ENCODE results near the gene DMD.

DMD gene

DNA sequence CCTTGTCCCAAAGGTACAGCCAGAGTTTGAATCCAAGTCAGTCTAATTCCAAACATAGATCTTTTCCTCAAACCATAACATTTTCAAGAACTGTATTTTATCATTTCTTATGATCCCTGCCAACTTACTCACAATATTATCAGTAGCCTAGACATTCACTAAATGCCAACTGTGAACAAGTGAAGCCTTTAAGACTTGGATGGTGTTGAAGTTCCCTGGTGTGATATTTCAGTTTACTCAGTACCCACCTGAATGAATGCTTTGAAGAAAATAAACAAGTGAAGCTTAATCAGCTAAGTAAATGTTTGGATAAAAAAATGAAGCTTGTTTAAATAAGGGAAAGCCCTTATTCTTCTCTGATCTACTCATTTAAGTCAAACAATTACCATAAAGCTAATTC, 1028.3 kb downstream of the DMD start:
- TF ChIP-seq TAF1 (IDR thresholded peaks at IDR 0.05; ENCODE audit: borderline replicate concordance, low read depth, low read length) = no peak
- no peak for TF ChIP-seq POLR2AphosphoS5 (IDR thresholded peaks at IDR 0.05; ENCODE audit: low read depth, low read length)
- no peak for TF ChIP-seq POLR2A (IDR thresholded peaks at IDR 0.05; ENCODE audit: low read depth, low read length)
- no peak for FAIRE-seq
- no peak for DNase-seq (ENCODE audit: insufficient read length)

DNA sequence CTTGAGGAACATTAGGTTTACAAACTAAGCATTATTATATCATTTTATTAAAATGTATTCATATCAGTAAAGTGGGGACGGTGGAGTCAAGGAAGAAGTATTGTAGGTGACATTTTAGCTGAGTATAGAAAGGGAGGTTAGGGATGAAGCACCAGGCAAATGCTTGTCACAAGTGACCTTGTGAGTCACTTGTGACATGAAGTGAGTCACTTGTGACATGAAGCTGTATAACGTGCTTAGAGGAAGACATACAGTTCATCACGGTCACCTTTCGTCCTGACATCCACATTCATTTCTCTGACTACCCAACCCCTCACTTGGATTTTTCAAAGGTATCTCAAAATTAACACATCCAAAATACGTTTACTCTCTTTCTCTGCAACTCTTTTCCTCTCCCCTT, 1034.8 kb downstream of the DMD start:
- TF ChIP-seq TAF1 (IDR thresholded peaks at IDR 0.05; ENCODE audit: borderline replicate concordance, low read depth, low read length) = no peak
- no peak for TF ChIP-seq POLR2AphosphoS5 (IDR thresholded peaks at IDR 0.05; ENCODE audit: low read depth, low read length)
- no peak for TF ChIP-seq POLR2A (IDR thresholded peaks at IDR 0.05; ENCODE audit: low read depth, low read length)
- FAIRE-seq (no peak), DNase-seq (ENCODE audit: insufficient read length) (no peak)

DNA sequence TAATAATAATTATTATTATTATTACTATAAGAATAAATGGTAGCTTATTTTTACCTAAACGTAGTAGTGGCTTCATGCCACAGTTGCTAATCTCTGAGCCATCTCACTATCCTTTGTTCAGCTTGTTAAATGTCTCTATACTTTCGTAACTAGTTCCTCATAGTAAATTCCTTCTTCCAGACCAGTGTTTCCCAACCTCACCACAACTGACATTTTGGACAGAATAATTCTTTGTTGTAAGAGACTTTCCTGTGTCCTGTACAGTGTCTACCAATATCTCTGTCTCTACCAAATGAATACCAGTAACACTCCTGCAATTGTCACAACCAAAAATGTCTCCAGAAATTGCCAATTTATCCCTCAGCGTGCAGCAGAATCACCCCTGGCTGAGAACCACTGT, 1040.9 kb downstream of the DMD start:
- FAIRE-seq = no peak
- DNase-seq (ENCODE audit: insufficient read length) = no peak
- TF ChIP-seq POLR2AphosphoS5 (IDR thresholded peaks at IDR 0.05; ENCODE audit: low read depth, low read length) = no peak
- TF ChIP-seq TAF1 (IDR thresholded peaks at IDR 0.05; ENCODE audit: borderline replicate concordance, low read depth, low read length) = no peak

DNA sequence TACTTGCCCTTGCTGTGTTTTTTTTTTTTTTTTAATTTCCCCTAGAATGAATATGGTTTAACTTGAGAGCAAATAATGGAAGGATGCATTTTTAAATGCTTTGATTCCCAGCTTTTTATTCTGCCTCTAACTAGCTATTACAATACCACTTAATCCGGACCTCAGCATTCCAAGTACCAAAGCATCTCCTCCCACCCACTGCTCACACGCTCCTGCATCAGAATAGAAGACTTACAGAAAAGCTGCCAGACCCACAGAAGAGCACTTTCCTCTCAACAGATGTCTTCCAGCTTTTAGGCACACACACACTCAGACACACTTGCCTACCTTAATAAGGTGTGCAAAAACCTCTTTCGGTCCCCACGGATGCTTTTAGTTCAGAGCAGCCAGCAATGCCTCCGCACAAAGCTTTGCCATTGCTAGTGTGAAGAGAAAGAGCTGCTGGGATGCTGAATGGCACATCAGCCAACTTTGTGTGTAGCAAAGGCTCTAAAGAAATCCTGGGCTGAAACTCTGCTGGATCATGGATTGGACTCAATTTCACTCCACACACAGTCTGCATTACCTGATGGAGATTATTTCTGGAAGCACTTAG, 1056.2 kb downstream of the DMD start:
- FAIRE-seq = no peak

DNA sequence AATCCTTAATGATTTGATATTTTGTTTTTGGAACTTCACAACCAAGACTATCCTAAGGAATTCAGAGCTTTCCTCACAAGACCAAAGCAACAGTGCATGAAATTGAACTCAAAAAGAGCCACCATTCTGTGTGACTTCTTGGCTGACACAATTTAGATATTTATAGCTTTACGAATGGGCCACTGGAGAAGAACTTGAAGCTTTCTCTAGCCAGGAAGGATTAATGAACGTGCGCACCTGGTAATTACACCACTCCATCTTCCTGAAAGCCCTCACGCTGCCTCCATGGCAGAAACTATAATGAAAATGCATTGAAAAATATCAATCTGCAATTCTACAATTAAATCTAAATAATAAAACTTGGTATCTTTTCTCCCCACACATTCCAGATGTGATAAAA, 1057.8 kb downstream of the DMD start:
- no peak for DNase-seq (ENCODE audit: insufficient read length)
- TF ChIP-seq POLR2A (IDR thresholded peaks at IDR 0.05; ENCODE audit: low read depth, low read length) (no peak), TAF1 (IDR thresholded peaks at IDR 0.05; ENCODE audit: borderline replicate concordance, low read depth, low read length) (no peak)
- FAIRE-seq = no peak

More for the DNA sequence above, 1056.2 kb downstream of the DMD start:
- DNase-seq (ENCODE audit: insufficient read length) = no peak
- no peak for TF ChIP-seq POLR2A (IDR thresholded peaks at IDR 0.05; ENCODE audit: low read depth, low read length)
- TF ChIP-seq TAF1 (IDR thresholded peaks at IDR 0.05; ENCODE audit: borderline replicate concordance, low read depth, low read length) = no peak
- TF ChIP-seq POLR2AphosphoS5 (IDR thresholded peaks at IDR 0.05; ENCODE audit: low read depth, low read length) = no peak

DNA sequence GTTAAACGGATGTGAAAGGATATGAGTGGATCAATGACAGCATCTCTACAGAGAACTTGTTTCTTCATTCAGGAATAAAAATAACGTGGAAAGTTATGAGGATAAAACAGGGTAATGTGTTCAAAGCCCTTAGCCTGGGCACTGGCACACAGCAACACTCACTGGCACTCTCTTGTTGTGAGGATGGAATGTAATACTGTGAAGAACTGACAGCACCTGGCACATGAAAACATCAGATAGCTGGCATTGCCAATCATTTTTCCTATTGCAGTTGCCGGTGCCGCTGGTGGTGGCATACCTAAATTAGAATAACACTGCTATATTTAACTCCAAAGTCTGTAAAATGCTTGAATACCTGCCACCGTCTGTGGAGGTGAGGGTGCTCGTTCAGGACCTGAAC, 1061.2 kb downstream of the DMD start:
- DNase-seq (ENCODE audit: insufficient read length) = no peak
- FAIRE-seq = no peak
- TF ChIP-seq TAF1 (IDR thresholded peaks at IDR 0.05; ENCODE audit: borderline replicate concordance, low read depth, low read length) = no peak

DNA sequence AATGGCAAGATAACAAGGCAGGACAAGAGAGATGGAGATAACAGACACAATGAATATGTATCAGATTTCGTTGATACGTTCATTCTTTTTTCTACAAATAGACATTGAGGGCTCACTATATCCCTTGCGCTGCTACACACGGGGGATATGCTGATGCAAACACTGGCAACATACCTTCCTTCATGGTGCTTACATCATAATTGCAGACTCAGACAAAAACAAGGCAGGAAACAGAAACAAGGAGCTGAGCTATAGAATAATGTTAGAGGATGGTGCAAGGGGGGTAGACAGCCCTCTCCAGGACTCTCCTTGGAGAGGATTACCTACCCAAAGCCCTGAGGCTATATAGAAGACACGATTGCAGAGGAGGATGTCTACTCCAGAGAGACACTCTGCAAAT, 1069.5 kb downstream of the DMD start:
- TF ChIP-seq POLR2AphosphoS5 (IDR thresholded peaks at IDR 0.05; ENCODE audit: low read depth, low read length) (no peak), POLR2A (IDR thresholded peaks at IDR 0.05; ENCODE audit: low read depth, low read length) (no peak), TAF1 (IDR thresholded peaks at IDR 0.05; ENCODE audit: borderline replicate concordance, low read depth, low read length) (no peak)
- DNase-seq (ENCODE audit: insufficient read length) = no peak
- FAIRE-seq = no peak

DNA sequence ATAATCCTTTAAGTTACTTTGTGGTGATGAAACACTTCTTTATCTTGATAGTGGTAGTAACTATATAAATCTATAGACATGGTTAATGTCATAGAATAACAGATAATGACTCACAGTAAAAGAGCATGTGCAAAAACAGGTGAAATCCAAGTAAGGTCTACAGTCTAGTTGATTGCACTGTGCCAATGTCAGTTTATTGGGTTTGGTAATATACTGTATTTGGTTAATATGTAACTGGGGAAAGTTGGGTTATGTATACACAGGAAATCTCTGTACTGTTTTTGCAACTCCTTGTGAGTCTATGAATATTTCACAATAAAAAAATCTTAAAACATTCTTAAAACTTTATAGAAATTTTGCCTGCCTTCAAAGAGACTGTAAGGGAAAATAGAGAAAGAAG, 1071.9 kb downstream of the DMD start:
- no peak for FAIRE-seq
- DNase-seq (ENCODE audit: insufficient read length) = no peak
- TF ChIP-seq POLR2AphosphoS5 (IDR thresholded peaks at IDR 0.05; ENCODE audit: low read depth, low read length) = no peak
- no peak for TF ChIP-seq POLR2A (IDR thresholded peaks at IDR 0.05; ENCODE audit: low read depth, low read length)
- TF ChIP-seq TAF1 (IDR thresholded peaks at IDR 0.05; ENCODE audit: borderline replicate concordance, low read depth, low read length) = no peak

DNA sequence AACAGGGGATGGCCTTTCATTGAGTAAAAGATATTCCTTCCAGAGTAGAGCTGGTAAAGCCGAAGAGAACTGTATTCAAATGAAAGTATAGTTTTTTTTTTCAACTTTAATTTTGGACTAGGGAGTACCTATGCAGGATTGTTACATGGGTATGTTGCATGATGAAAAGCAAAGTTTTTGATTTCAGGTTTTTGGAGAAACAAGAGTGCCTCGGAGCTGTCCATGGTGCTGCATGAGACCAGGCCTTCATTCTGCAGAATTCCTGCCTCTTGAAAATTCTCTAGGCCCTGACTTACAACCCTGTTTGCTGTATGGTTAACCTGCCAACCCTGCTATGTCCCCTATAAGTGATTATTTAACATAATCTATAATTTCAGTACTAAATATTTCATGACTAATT, 1073.8 kb downstream of the DMD start:
- no peak for FAIRE-seq
- TF ChIP-seq POLR2AphosphoS5 (IDR thresholded peaks at IDR 0.05; ENCODE audit: low read depth, low read length) (no peak), POLR2A (IDR thresholded peaks at IDR 0.05; ENCODE audit: low read depth, low read length) (no peak), TAF1 (IDR thresholded peaks at IDR 0.05; ENCODE audit: borderline replicate concordance, low read depth, low read length) (no peak)
- DNase-seq (ENCODE audit: insufficient read length) = no peak

DNA sequence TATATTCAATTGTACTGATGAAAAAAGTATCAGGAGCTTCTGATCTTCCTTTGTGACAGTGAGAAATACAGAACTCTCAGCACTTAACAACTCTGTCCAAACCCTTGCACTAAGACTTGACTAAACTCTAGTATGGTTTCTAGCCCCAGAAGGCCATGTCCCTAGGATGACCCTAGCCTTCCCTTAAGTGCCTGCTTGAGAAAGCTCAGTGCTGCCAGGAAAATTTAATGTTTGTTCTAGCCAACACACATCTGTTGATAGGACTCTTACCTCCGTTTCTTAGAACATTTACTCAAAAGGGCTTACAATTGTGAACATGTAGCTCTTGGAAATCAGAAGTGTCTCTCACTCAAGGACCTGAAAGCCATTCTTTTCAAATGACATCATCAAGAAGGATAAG, 1084.4 kb downstream of the DMD start:
- no peak for DNase-seq (ENCODE audit: insufficient read length)
- TF ChIP-seq POLR2A (IDR thresholded peaks at IDR 0.05; ENCODE audit: low read depth, low read length) = no peak
- TF ChIP-seq POLR2AphosphoS5 (IDR thresholded peaks at IDR 0.05; ENCODE audit: low read depth, low read length) = no peak
- TF ChIP-seq TAF1 (IDR thresholded peaks at IDR 0.05; ENCODE audit: borderline replicate concordance, low read depth, low read length) = no peak
- FAIRE-seq = no peak

DNA sequence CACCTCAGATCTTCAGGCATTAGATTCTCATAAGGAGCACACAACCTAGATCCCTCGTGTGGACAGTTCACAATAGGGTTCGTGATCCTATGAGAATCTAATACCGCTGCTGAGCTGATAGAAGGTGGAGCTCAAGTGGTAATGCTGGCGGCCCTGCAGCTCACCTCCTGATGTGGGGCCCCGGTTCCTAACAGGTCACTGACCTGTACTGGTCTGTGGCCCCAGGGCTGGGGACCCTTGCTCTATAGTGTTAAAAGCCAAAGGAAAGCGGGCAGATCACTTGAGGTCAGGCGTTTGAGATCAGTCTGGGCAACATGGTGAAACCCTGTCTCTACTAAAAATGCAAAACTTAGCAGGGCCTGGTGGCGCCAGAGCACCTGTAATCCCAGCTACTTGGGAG, 1092.5 kb downstream of the DMD start:
- no peak for DNase-seq (ENCODE audit: insufficient read length)
- FAIRE-seq = no peak
- TF ChIP-seq POLR2A (IDR thresholded peaks at IDR 0.05; ENCODE audit: low read depth, low read length) (no peak), TAF1 (IDR thresholded peaks at IDR 0.05; ENCODE audit: borderline replicate concordance, low read depth, low read length) (no peak), POLR2AphosphoS5 (IDR thresholded peaks at IDR 0.05; ENCODE audit: low read depth, low read length) (no peak)

DNA sequence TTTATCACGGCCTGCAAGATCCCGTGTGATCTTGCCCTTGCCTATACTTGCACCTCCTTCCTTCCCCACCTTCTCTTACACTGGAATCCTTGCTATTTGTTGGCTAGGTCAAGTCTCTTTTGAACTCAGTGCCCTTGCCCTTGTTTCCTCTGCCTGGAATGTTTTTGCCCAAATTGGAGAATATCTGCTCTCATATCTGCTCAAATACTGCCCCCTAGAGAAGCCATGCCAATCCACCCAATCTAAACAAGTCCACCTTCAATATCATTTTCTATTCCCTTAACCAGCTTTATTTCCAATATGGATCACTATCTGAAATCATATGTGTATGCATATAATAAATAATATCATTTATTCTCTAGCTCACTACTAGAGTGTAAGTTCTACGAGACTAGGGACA, 1095.3 kb downstream of the DMD start:
- FAIRE-seq (no peak), DNase-seq (ENCODE audit: insufficient read length) (no peak)
- no peak for TF ChIP-seq POLR2AphosphoS5 (IDR thresholded peaks at IDR 0.05; ENCODE audit: low read depth, low read length)

DNA sequence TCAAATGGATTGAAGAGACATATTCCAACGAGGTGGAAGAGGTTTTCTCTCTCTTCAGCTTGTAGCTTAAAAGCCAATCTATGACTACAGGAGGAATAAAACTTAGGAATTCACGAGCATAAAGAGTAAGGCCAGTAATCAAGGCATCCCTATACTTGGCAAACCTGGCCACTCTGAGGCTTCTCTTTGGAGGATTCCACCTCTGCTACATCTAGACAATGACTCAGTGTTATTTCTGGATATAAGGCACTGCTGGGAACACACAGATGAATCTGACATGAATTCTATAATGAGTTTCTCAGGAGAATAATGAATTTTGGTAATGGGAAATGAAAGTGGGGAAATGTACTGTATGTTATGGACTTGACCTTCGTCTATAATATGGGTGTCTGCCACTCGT, 1123.7 kb downstream of the DMD start:
- FAIRE-seq (no peak), DNase-seq (ENCODE audit: insufficient read length) (no peak)
- TF ChIP-seq POLR2AphosphoS5 (IDR thresholded peaks at IDR 0.05; ENCODE audit: low read depth, low read length) = no peak
- TF ChIP-seq TAF1 (IDR thresholded peaks at IDR 0.05; ENCODE audit: borderline replicate concordance, low read depth, low read length) = no peak
- no peak for TF ChIP-seq POLR2A (IDR thresholded peaks at IDR 0.05; ENCODE audit: low read depth, low read length)
